H1 (cell line): ENCODE data around the gene WWC2. TPM values are rescaled to one million over a fixed set of nuclear protein-coding genes. Genes with fewer than 3 reads are reported as not detected.

Experiments used
- CTCF ChIP-seq, 3 experiments: IDR thresholded peaks; 1 replicate in 2 of 3; 2 replicates in 1 of 3; pipeline versions ENCODE4 v1.5.1 to v1.6.1; 2011; ENCODE audit warnings: low read length in 3 of 3, mild to moderate bottlenecking in 3 of 3, inconsistent platforms in 2 of 3, low read depth in 1 of 3, moderate library complexity in 1 of 3; ENCODE audit not compliant: insufficient read depth in 1 of 3; ENCODE audit errors: control extremely low read depth in 1 of 3
- KDM5A ChIP-seq: fragments of 200-600 bp; IDR thresholded peaks from 2 replicates; pipeline ENCODE4 v1.7.1; 2012; ENCODE audit warnings: mild to moderate bottlenecking, low read length, inconsistent platforms, mixed read lengths
- polyA plus RNA-seq, 7 experiments: library from polyadenylated mRNA; depleted of rRNA in 3 of 7; stranded (reverse) in 5 of 7; unstranded in 2 of 7; fragments of >200 nt in 5 of 7; fragments of 200-250 nt in 2 of 7; gene quantifications; 1 replicate in 5 of 7; 2 replicates in 1 of 7; 4 replicates in 1 of 7; pipeline versions ENCODE4 v1.2.1 to v1.2.3, GENCODE V29; 2011 to 2013; ENCODE audit warnings: missing spikeins in 2 of 7, mixed read lengths in 2 of 7
- total RNA-seq: library from RNA; stranded (reverse); fragmentation: NEBNext Ultra II Directional; extraction: Animal tissue kit (Norgen Biotek cat#: 25700); gene quantifications from 2 replicates; pipeline ENCODE4 v1.2.1, GENCODE V29; 2021

WWC2 gene
- total and polyA plus RNA-seq, 2 of the 8 experiments (the other 6 are each of a cell fraction or from before 2014, with no cell fraction given): 17.6 to 135 TPM

GRCh38 chr4:183106839-183107238 lies 7.8 kb downstream of the WWC2 start (continued):
- TF ChIP-seq CTCF (IDR thresholded peaks at IDR 0.05; ENCODE audit: control extremely low read depth in 1 of 3, insufficient read depth in 1 of 3, low read depth in 1 of 3, low read length in 3 of 3) (peak in 1 of 3 experiments; percentile 14; a peak in 2 of 4 replicates), KDM5A (no peak)
